Endothelial cell of umbilical vein (primary cell): ENCODE results near the gene HKDC1. TPM values are rescaled to one million over a fixed set of nuclear protein-coding genes. Genes with fewer than 3 reads are reported as not detected.

Experiments
- BruUV-seq: library from RNA; stranded (reverse); fragments of 400-500 nt; replicated peaks from 2 replicates; lab custom pipeline; 2021; lab: Mats Ljungman, UMichigan
- CTCF ChIA-PET: fragments of 300-600, 350-600 bp; sonication (Branson Sonifier 250); formaldehyde crosslinking; loops from one replicate; lab custom pipeline; 2021; ENCODE audit warnings: antibody characterized with exemption, inconsistent platforms; lab: Charles Lee
- POLR2A ChIA-PET: fragments of 300-600, 350-600 bp; sonication (Branson Sonifier 250); formaldehyde crosslinking; loops from one replicate; lab custom pipeline; 2021; ENCODE audit warnings: antibody characterized with exemption, inconsistent platforms; lab: Charles Lee
- DNase-seq: peaks from one replicate; pipeline ENCODE4 v3.0.0-alpha.2; 2011; ENCODE audit warnings: low read depth, low spot score
- FAIRE-seq: peaks from 2 replicates; lab custom pipeline; 2011; peaks lifted over from hg19 to GRCh38; lab: Jason Lieb, UNC
- H2AFZ ChIP-seq: 2 replicates; pipeline ENCODE4 v1.6.0; 2012; ENCODE audit warnings: low read depth, low read length, control low read depth, inconsistent platforms
- H3K27ac ChIP-seq: 2 replicates; pipeline ENCODE4 v1.5.1; 2011; ENCODE audit warnings: low read depth, mild to moderate bottlenecking, control low read depth, low read length, moderate library complexity; ENCODE audit not compliant: insufficient read depth
- H3K27me3 ChIP-seq, 2 experiments: 2 replicates each; pipeline versions ENCODE4 v1.6.0 to v1.6.1; 2011; ENCODE audit warnings: low read length in 2 of 2, mixed read lengths in 1 of 2; ENCODE audit not compliant: control insufficient read depth in 2 of 2, insufficient read depth in 2 of 2
- H3K36me3 ChIP-seq, 2 experiments: 2 replicates in 1 of 2; 3 replicates in 1 of 2; pipeline ENCODE4 v1.5.1; 2011; ENCODE audit warnings: low read length in 2 of 2, mild to moderate bottlenecking in 1 of 2, moderate library complexity in 1 of 2; ENCODE audit not compliant: control insufficient read depth in 2 of 2, insufficient read depth in 2 of 2; ENCODE audit errors: extremely low read depth in 1 of 2
- H3K4me1 ChIP-seq: 3 replicates; pipeline ENCODE4 v1.5.1; 2011; ENCODE audit warnings: mild to moderate bottlenecking, low read length; ENCODE audit not compliant: control insufficient read depth, insufficient read depth; ENCODE audit errors: extremely low read depth
- H3K4me2 ChIP-seq: 2 replicates; pipeline ENCODE4 v1.6.1; 2011; ENCODE audit warnings: low read length, control low read depth, mixed read lengths; ENCODE audit not compliant: insufficient read depth
- H3K4me3 ChIP-seq, 3 experiments: fragments of 200-600 bp in 1 of 3; sonication (generic), shearing (Covaris generic) in 1 of 3; replicated peaks in 1 of 3; 2 replicates each; pipeline ENCODE4 v1.5.1; 2011 to 2016; ENCODE audit warnings: control low read depth in 3 of 3, low read length in 3 of 3, mild to moderate bottlenecking in 2 of 3, inconsistent platforms in 1 of 3, low read depth in 1 of 3, moderate library complexity in 1 of 3; ENCODE audit not compliant: insufficient read depth in 1 of 3
- H3K79me2 ChIP-seq: 2 replicates; pipeline ENCODE4 v1.6.0; 2012; ENCODE audit warnings: low read length, inconsistent platforms; ENCODE audit not compliant: control insufficient read depth, insufficient read depth
- H3K9ac ChIP-seq: replicated peaks from 2 replicates; pipeline ENCODE3; 2011; ENCODE audit warnings: low read length, control low read depth; ENCODE audit not compliant: insufficient read depth; ENCODE audit errors: extremely low read depth
- H3K9me1 ChIP-seq: replicated peaks from 3 replicates; pipeline ENCODE4 v1.6.0; 2011; ENCODE audit warnings: mild to moderate bottlenecking, low read length; ENCODE audit not compliant: control insufficient read depth, insufficient read depth; ENCODE audit errors: extremely low read depth
- H3K9me3 ChIP-seq: replicated peaks from 2 replicates; pipeline ENCODE4 v1.5.1; 2012; ENCODE audit warnings: low read length, inconsistent platforms; ENCODE audit not compliant: control insufficient read depth, insufficient read depth
- H4K20me1 ChIP-seq: replicated peaks from 2 replicates; pipeline ENCODE3; 2011; ENCODE audit warnings: mild to moderate bottlenecking, low read length; ENCODE audit not compliant: control insufficient read depth, insufficient read depth; ENCODE audit errors: extremely low read depth
- CTCF ChIP-seq, 2 donors: IDR thresholded peaks; 1 replicate in 1 of 2; 2 replicates in 1 of 2; pipeline ENCODE4 v1.5.1; 2011; ENCODE audit warnings: low read length in 2 of 2, mild to moderate bottlenecking in 2 of 2, moderate library complexity in 2 of 2, control low read depth in 1 of 2, inconsistent platforms in 1 of 2, low read depth in 1 of 2; ENCODE audit not compliant: insufficient read depth in 1 of 2; ENCODE audit errors: extremely low read depth in 1 of 2
- EZH2 ChIP-seq: IDR thresholded peaks from 2 replicates; pipeline ENCODE4 v1.6.1; 2012; ENCODE audit warnings: borderline replicate concordance, low read depth, mild to moderate bottlenecking, moderate library complexity, low read length, inconsistent platforms; ENCODE audit not compliant: severe bottlenecking
- FOS ChIP-seq: IDR thresholded peaks from 2 replicates; pipeline ENCODE4 v1.6.1; 2011; ENCODE audit warnings: mild to moderate bottlenecking, low read length, moderate library complexity, borderline replicate concordance; ENCODE audit not compliant: insufficient read depth
- GATA2 ChIP-seq: IDR thresholded peaks from 2 replicates; pipeline ENCODE4 v1.7.0; 2011; ENCODE audit warnings: low read depth, mild to moderate bottlenecking, moderate library complexity, mixed read lengths, low read length; ENCODE audit not compliant: insufficient read length, insufficient read depth
- JUN ChIP-seq: IDR thresholded peaks from 2 replicates; pipeline ENCODE4 v1.6.1; 2011; ENCODE audit warnings: borderline replicate concordance, low read depth; ENCODE audit not compliant: insufficient read length, insufficient read depth
- MAX ChIP-seq: IDR thresholded peaks from 2 replicates; pipeline ENCODE4 v1.6.1; 2011; ENCODE audit not compliant: insufficient read depth, insufficient read length
- MYC ChIP-seq: IDR thresholded peaks from one replicate; pipeline ENCODE4 v1.6.1; 2011; ENCODE audit warnings: mild to moderate bottlenecking, low read depth, low read length
- POLR2A ChIP-seq: IDR thresholded peaks from 2 replicates; pipeline ENCODE4 v1.6.1; 2012; ENCODE audit warnings: low read depth, mild to moderate bottlenecking, control low read depth, low read length
- POLR2AphosphoS5 ChIP-seq: IDR thresholded peaks from 2 replicates; pipeline ENCODE4 v1.6.1; 2012; ENCODE audit warnings: low read depth, mild to moderate bottlenecking, control low read depth, low read length, moderate library complexity; ENCODE audit not compliant: insufficient read depth
- dilution Hi-C: fragments of 300-500 bp; cut with MboI; formaldehyde crosslinking; loops from one replicate; pipeline ENCODE4 v1.15.0; 2019; ENCODE audit warnings: low sequenced_read_pairs; ENCODE audit not compliant: extremely low pct_ligation_motif_present
- intact Hi-C: fragments of 100-400 bp; cut with micrococcal nuclease; formaldehyde crosslinking; loops from one replicate; pipeline ENCODE4 v1.10.0; 2022
- polyA plus RNA-seq, 4 experiments: library from polyadenylated mRNA; depleted of rRNA in 3 of 4; stranded (reverse) in 3 of 4; unstranded in 1 of 4; fragments of >200 nt; gene quantifications; 2 replicates each; pipeline versions ENCODE4 v1.2.1 to v1.2.3, GENCODE V29; 2011 to 2012; ENCODE audit warnings: missing spikeins in 1 of 4
- total RNA-seq: library from RNA; stranded (reverse); gene quantifications from 2 replicates; pipeline ENCODE4 v1.2.3, GENCODE V29; 2021

HKDC1 gene
- total and polyA plus RNA-seq, 2 donors (not counting 3 experiments of a cell fraction or from before 2014, with no cell fraction given) = not detected

- Histone ChIP-seq H2AFZ (peak overlapping the region; percentile 89), H3K9ac (no peak overlapping the region), H3K27ac (no peak overlapping the region), H3K4me3 (no peak overlapping the region), H3K36me3 (no peaks in the 10 kb centered on the region), H3K9me3 (no peaks in the 10 kb centered on the region), H3K4me1 (peaks cover 16% of the 10 kb centered on the region), H3K9me1 (no peaks in the 10 kb centered on the region), H3K79me2 (no peaks in the 10 kb centered on the region), H4K20me1 (no peaks in the 10 kb centered on the region), H3K27me3 (no peaks in the 10 kb centered on the region), H3K4me2 (peak overlapping the region; percentile 72)
- ChIA-PET POLR2A (no interaction called here), CTCF (interaction anchor here (1.4 to 6.5 kb wide), 5 partner anchors 16 to 171 kb away, joined by 3 to 103 read pairs (median 8); no protein-coding TSS in a partner anchor)
- no TSS peak for BruUV-seq
- TF ChIP-seq CTCF (IDR thresholded peaks at IDR 0.05; ENCODE audit: extremely low read depth in 1 of 2, insufficient read depth in 1 of 2, low read depth in 1 of 2, low read length in 2 of 2) (peak; percentile 81 to 90), MAX (no peak)
- FAIRE-seq = peak; percentile 93
- dilution Hi-C loops (loop anchor here (25.0 kb wide), 1 partner anchor 150 kb away; no protein-coding TSS in a partner anchor), intact Hi-C loops (loop anchor here (1.0 to 10.0 kb wide), 7 partner anchors 33 to 407 kb away; no protein-coding TSS in a partner anchor)
- peak; percentile 81 for DNase-seq
Measured at GRCh38 chr10:69237528-69238159, 17.5 kb downstream of the HKDC1 start.

- ChIA-PET POLR2A (no interaction called here), CTCF (interaction anchor here (0.8 to 6.5 kb wide), 17 partner anchors 14 to 276 kb away, joined by 3 to 103 read pairs (median 3); no protein-coding TSS in a partner anchor)
- Histone ChIP-seq H3K9me3 (no peaks in the 10 kb centered on the region), H3K4me1 (peaks cover 16% of the 10 kb centered on the region), H3K9ac (no peak overlapping the region), H3K9me1 (no peaks in the 10 kb centered on the region), H4K20me1 (no peaks in the 10 kb centered on the region), H3K27ac (no peak overlapping the region), H3K4me2 (peak overlapping the region; percentile 18), H3K27me3 (no peaks in the 10 kb centered on the region), H3K4me3 (no peak overlapping the region), H3K79me2 (no peaks in the 10 kb centered on the region), H3K36me3 (no peaks in the 10 kb centered on the region), H2AFZ (peak overlapping the region; percentile 46)
- TF ChIP-seq POLR2AphosphoS5 (no peak), MAX (no peak), JUN (no peak), MYC (no peak), GATA2 (no peak), FOS (no peak), CTCF (IDR thresholded peaks at IDR 0.05; ENCODE audit: extremely low read depth in 1 of 2, insufficient read depth in 1 of 2, low read depth in 1 of 2, low read length in 2 of 2) (no peak), POLR2A (no peak), EZH2 (no peak)
- FAIRE-seq = no peak
- dilution Hi-C loops (loop anchor here (25.0 kb wide), 1 partner anchor 148 kb away; no protein-coding TSS in a partner anchor), intact Hi-C loops (loop anchor here (10.0 kb wide), 1 partner anchor 406 kb away; no protein-coding TSS in a partner anchor)
- DNase-seq = no peak
- no TSS peak for BruUV-seq
Measured at GRCh38 chr10:69239136-69239535, 19.0 kb downstream of the HKDC1 start.
